ENCODE results near the gene GPRC5C.

DNA sequence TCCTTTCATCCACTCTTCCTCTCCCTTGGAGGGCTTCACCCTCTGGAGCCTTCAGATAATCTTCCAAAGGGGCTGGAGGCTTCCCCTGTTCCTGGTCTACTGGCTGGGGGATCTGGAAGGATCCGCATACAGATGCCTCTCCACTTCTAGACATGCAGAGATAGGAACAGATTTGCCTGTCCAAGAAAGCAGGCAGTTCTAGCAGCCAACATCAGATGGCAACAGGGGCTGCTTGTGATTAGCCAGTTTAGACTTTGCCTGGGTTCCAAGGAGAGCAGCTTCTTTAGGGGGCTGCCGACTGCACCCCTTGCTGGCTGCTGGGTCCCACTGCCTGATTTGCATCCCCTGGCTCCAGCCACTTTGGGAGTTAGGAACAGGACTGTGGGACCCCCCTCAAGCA, 28.4 kb downstream of the GPRC5C start:
- no peak for TF ChIP-seq CTCF (conservative IDR thresholded peaks at IDR 0.05)
- no peak for TF ChIP-seq ZFX (IDR thresholded peaks at IDR 0.05)
